OCI-LY3 (cell line): ENCODE data around the gene AKR1C8.

Source experiments
- EZH2phosphoT487 ChIP-seq: fragments of 200-600 bp; shearing (Covaris generic); IDR thresholded peaks from 2 replicates; pipeline ENCODE4 v1.6.1; 2018; ENCODE audit warnings: antibody characterized with exemption, mixed run types, low read depth
- TF ChIP-seq, protein P1 (sequence below): fragments of 200-600, 300-600 bp; sonication (generic); IDR thresholded peaks from 2 replicates; pipeline ENCODE4 v1.5.1; 2014; ENCODE audit warnings: antibody characterized with exemption, low read length, low read depth

DNA sequence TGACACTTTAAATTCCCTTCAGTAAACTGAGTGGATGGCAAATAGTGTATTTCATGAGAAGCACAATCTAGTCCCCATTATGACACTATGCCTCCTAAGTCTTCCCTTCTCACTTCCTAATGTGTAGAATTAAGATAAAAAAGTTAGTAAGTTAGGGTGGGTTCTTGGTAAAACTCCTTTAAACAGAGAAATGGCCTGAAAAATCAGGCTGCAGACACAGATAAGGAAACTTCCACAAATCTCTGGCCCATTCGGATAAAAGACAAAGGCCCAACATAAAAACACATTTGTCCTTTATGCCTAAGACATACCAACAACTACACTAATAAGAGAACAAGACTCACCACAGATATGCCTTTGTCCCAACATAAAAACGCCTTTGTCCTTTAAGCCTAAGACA lies 21.5 kb downstream of the AKR1C8 start:
- TF ChIP-seq, protein P1, sequence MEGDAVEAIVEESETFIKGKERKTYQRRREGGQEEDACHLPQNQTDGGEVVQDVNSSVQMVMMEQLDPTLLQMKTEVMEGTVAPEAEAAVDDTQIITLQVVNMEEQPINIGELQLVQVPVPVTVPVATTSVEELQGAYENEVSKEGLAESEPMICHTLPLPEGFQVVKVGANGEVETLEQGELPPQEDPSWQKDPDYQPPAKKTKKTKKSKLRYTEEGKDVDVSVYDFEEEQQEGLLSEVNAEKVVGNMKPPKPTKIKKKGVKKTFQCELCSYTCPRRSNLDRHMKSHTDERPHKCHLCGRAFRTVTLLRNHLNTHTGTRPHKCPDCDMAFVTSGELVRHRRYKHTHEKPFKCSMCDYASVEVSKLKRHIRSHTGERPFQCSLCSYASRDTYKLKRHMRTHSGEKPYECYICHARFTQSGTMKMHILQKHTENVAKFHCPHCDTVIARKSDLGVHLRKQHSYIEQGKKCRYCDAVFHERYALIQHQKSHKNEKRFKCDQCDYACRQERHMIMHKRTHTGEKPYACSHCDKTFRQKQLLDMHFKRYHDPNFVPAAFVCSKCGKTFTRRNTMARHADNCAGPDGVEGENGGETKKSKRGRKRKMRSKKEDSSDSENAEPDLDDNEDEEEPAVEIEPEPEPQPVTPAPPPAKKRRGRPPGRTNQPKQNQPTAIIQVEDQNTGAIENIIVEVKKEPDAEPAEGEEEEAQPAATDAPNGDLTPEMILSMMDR = no peak
- no peak for TF ChIP-seq EZH2phosphoT487
